Tongue (tissue), 2 donors: ENCODE measurements around the gene NEK6. TPM values are rescaled to one million over a fixed set of nuclear protein-coding genes. Genes with fewer than 3 reads are reported as not detected.
A peak's percentile ranks its signal among the peaks of the same experiment; 100 is the strongest.

Source experiments
- DNase-seq: peaks from one replicate; pipeline ENCODE4 v3.0.0-alpha.2; 2015
- total RNA-seq: library from RNA; depleted of rRNA; stranded (reverse); fragments of >200 nt; gene quantifications from one replicate; pipeline ENCODE4 v1.2.3, GENCODE V29; 2014

The NEK6 gene
- total RNA-seq, 1 donor from 2014 or later = 33.6 TPM

DNA sequence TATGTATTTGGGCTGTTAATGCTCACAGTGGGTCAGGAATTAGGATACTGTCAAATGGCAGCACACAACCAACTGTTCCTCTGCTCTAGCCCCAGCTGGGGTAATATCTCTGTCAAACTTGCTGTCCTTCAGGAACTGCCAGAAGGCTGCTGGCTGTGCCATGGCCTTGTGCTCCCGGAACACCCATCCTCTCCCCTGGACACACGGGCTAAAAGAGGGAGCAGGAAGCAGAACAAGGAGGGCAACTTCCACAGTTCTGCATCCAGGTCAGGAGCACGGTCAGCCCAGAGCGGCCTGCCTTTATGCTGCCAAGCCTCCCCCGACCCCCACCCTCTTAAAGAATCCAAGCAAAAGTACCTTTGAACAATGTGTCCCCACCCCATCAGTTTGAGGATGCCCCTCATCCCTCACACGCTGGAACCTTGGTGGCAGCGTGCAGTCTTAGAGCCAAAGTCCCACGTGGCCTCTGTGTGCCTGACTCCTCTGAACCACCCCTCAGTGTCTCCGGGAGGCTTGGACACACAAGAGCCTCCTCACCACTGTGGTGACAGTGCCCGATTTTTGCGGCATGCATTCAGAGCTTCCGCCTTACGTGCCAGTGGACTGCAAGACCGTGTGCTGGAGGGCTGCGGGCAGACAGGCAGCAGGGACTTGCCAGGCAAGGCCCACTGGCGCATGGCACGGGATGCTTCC is 96.7 kb downstream of the NEK6 start:
- no peak for DNase-seq

DNA sequence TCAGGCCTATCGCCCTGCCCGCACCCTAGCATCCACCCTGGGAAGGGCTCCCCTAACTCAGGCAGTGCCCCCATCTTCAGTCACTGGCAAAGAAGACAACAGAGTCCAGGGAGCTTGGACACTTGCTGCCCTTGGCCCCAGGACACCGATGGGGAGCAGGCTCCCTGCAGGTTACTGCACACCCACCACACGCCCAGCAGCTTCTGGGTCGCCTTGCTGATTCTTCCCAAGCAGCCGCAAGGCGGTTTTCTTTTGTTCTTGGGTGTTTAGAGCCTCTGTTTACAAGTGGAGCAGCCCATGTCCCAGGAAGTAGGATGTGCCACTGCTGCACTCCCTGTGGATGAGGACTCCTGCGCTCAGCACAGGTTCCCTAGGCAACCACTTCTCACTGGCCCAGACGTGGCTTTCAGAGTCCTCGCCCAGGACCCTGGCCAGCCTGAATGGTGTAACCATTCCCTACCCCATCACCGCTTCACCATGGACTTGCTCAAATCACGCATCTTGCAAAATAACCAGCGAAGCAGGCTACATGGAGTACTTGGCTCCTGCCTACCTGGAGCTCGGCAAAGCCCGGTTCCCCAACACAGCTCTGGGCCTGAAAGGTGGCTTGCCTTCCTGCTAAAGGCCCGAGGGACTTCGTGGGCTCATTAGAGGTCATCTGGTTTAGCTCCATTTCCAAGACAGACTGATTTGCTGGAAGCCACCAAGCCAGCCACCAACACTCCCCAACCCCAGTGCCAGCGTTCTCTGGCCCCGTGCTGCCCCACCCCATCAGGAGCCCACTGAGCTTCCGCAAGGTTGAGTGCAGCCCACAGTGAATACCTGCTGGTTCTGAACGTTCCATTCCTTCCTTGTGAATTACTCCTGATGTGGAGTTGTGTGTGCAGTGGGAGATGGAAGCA is 97.5 kb downstream of the NEK6 start:
- no peak for DNase-seq

DNA sequence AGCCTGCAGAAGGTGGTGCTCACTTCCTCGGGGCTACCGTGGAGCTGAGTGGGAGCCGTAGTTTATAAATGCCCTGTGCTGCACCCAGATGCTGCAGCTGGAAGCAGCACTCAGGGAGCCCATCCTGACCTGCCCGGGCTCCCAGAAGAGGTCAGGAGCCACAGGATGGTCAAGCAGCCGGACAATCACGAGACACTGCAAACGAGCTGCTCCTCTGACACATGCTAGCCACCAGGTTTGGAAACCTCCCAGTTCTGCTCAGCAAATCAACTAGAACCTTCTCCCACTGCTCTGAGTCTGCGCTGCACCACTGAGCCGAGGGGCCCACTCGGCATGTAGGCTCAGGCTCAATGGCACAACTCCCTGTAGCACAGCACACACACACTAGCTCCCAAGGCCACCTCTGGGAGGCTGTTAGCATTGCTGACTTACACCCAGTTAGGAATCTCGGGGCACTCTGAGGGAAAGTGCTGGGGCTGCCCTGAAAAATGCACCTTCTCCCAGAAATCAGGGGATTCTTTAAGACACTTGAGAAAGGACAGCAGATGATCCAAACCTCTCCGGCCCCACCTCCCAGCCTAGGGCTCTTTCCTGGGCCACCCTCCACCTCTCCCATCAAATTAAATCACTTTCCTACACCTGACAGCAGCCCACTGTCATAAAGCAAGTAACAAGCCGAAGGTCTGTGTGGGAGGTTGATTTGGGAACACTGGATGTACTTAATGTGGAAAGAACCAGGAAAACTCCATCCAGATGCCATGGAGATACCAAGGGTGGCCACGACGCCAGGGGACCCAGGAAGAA is 98.4 kb downstream of the NEK6 start:
- DNase-seq = no peak

DNA sequence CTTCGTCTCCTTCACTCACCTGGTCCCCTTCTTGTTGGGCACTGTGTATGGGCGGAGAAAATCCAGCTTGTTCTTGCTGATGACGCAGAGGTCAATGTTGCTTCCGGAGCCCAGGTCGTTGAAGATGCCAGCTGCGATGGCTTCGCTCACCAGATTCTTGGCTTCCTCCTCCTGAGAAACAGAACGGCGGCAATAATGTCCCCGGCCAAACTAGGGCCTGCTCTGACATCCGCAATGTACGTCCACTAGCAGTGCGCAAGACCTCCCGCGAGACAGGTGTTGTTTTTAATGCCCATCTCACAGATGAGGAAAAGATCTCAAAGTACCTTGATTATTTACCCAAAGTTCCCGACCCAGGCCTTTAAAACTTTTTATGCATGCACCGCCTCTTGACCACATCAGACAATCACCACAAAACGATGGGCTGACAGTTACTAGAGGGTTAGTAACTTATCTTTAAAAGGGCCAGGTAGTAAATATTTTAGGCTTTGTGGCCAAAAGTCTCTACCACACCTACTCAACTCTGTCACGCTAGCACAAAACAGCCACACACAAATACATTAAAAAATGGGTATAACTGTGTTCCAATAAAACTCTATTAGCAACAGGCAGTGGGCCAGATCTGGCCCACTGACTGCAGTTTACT is 99.1 kb downstream of the NEK6 start:
- no peak for DNase-seq

DNA sequence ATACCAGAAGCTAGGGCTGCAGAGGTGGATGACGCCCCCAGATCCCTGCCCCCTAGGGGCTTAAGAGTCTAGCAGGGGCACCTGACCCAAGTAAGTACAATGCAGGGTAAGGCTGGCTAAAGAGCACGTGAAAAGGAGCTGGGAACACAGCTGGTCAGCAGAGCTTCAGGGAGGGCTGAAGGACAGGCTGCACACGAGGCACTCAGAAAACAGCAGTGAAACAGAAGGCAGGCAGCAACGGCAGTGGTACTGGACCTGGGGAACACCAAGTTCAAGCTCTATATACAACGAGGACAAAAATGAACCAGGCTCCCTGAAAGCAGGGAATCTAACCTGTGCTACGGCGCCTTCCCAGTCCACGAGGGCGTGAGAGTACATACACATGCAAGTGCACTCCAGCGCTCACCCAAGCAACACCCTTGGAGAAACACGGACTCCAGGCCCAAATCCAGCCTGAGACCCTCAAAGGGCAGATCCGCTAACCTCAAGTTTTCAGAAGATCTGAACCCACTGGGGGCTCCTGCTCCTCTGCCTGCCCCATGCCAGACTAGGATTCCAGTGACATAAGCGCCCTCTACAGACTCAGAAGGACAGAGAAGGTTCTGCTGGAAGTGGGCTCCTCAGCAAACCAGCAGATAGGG is 100.1 kb downstream of the NEK6 start:
- no peak for DNase-seq

DNA sequence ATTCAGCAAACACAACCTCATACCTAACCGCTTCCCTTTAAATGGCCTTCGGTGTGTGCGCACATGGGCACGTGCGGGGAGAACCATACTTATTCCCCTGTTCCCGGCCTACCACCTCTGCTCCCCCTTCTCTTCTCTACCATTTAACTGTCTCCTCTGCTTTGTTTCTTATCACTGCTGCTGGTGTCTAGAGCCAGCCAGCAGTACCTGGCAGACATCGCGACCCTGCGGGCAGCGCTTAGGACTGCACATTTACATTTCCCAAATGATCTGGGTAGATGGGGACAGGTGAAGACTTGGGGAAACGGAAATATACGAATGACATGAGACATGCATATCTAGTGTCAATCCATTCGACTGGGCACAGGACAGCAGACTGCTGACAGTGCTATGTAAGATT is 100.9 kb downstream of the NEK6 start:
- DNase-seq = no peak

DNA sequence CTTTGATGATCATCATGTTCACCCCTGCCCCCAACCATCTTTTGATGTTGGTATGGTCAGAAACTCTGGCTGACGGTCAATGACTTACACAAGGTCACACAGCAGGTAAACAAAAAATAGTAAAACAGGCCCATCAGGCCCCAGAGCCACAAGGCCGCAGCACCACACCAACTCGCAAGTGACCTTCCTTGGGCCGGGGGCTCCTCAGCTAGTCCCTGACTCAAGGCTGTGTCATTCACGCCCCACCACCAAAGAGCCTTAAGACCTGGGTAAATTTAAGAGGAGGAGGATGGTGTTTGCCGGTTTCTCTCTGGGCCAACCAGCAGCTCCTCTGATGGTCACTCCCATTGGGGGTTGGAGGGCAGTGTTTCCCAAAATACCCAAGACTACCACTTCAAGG is 101.7 kb downstream of the NEK6 start:
- no peak for DNase-seq

DNA sequence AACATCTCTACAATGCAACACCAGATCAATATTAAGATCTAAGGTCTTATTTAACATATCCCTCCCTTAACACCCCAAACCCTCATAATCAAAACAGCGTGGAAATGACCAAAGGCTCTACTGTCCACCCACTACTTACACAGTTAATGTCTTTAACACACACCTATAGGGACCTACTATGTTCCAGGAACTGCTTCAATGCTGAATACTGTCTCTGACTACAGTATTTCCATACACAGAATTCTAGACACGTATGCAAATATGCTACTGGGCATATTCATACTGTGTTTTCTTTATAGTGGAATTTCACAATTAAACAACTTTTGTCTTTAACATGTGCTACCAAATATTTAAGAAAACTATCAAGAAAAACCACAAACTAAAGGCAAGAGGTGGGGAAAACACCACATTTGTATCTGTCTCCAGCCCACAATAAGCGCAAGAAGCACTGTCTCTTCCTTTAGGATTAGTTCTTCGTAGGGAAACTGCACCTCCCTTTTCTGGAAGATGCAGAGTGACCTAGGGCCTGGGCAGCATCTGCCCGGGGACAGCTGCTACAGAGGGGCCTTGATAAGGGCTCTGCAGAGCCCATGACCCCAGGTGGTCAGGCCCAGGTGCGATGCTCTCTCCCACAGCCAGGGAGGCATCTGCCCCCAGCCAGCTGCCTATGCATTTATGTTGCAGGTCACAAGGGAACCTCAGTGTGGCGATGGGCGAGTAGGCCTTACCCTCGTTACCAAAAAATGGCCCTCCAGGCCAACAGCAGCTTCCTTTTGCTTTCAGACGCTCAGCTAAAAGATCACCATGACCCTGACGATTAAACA is 102.3 kb downstream of the NEK6 start:
- DNase-seq = no peak

DNA sequence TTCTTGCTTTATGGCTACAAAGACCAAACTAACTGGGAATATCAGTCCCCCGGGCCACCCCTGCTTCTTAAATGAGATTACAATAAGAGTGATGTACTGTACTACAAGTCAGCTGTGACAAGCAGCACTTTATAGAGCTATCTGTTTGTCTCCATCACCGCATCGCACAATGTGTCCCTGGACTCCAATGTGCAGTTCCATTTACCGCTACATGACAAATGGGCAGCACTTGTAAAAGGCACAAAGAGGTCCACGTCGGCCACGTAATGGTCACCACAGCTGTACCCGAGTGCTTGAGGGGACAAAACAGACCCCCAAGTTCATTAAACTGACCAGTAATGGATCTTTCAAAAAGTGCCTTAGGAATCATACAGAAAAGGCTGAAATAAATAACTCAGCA is 103.4 kb downstream of the NEK6 start:
- DNase-seq = no peak

DNA sequence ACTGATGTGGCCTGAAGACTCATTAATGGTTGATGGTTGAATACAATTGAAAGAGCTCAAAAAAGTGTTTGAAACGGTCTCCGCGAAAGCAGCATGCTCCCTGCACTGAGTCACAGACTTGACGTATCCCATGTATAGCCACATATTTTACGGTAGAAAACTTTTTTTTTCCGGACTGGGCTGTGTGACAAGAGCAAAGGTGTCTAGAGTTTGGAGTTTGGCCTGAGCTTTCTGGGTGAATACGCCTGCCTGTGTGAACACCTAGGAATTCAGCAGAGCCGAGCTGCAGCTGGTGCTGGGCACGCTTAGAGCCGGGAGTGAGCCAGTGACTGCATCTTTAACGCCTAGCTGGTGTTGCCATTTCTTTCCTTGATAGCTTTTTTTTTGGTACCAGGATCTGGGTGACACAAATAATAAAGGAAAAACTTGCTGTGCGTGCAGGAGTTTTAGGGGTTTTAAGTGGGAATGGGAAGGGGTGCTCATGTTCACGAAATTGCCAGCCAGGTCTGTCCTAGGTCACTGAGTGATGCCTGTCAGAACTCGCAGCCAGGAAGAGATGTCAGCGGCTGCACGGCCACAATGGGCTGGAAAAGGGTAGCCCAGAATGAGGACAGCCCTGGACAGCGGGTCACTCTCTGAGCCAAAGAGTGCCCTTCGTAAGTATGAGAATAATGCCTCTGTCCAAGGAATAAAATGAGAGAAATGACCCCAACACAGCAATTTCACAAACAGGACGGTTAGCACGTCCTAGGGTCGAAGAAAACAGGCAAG is 105.8 kb downstream of the NEK6 start:
- DNase-seq = no peak

DNA sequence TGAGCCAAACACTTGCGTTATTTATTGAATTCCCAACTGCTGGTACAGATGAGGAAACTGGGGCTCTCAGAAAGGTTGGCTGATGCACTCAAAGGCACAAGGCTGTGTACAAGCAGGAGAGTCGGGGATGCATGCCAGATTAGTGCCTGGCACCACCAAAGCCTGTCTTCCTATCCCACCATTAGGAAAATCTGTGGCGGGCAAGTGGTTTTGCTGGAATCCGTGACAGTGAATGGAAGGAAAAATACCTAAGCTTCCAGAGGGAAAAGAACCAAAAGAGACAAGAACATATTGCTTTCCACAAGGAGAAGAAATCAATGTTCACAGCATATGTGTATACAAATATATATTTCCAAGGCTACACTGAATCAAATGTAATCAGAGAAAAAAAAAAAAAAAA is 106.4 kb downstream of the NEK6 start:
- no peak for DNase-seq

DNA sequence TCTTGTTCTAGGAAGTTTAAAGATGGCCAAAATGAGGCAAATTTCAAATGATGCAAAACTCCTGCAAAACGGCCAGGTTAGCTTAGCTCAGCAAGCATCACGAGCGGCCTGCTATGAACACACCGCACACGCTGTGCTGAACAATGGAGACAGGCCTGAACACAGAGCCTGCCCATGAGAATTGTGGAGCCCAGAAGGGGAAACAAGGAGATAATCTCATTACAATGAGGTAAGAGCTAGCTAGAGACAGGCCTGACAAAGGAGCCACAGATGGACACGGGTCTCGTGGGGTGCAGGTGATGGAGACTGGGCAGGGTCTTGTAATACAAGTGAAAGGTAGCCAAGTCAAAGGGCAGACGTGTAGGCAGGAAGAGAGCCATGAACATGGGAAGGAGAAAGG is 107.3 kb downstream of the NEK6 start:
- DNase-seq = no peak

DNA sequence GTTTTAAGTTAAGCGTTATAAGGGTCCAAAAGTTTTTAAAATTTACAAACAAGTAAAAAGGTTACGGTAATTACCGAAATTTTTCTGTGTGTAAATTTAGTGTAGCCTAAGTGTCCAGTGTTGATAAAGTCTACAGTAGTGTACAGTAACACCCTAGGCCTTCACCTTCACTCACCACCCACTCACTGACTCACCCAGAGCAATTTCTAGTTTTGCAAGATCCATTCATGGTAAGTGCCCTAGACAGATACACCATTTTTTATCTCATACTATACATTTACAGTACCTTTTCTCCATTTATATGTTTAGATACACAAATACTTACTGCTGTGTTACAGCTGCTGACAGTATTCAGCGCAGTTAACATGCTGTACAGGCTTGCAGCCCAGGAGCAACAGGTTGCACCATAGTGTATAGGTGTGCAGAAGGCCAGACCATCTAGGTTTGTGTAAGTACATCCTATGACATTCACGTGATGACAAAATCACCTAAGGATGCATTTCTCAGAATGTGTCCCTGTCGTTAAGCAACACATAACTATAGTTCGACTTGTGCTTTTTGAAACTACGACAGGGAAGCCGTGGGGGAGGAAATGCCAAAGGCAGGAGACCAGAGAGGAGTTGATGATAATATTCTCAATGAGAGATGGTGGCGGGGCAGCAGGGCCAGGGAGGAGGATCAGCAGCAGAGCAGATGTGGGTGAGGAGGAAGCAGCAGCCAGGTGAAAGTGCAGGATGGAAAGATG is 108.9 kb downstream of the NEK6 start:
- no peak for DNase-seq

DNA sequence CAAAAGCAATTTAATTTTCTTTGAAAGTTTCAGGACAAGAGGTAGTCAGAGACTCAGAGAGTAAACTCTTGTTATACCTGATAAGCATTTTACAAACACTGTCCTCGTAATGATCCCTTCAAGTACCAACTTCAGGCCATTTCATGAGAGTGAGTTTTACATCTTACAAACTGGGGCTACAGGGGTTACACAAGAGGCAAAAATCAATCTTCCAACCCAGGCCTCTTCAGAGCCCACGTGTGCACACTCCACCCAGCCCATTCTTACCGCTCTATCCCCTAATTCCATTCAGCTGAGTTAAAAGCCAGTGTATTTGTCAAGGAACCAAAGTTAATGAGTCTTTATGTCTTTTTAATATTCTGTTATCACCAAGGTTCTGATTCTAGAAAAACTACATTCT is 110.9 kb downstream of the NEK6 start:
- DNase-seq = no peak

DNA sequence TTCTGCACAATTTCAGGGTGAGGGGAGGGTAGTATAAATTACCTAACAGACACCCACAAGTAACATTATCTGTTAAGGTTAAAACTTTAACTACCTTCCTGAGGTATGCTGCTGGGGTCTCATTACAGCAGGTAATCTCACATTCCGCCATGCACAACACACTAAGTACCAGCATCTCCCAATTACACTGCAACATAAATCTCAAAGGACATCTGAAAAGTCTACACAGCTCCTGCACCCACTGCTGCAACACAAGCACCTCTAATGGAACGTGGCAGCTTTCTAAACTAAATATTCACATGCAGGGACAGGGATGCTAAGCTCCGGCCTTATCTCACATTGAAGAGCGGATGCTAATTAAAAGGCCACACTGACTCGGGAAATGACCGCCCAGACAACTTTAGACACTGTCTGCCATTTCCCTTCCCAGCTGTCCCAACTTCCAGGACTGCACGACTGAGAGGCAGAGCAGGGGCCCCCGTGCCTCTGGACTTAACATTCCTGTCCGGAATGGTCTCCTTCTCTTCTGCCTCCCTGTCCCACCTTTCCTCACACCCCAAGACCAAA is 111.6 kb downstream of the NEK6 start:
- DNase-seq = no peak

DNA sequence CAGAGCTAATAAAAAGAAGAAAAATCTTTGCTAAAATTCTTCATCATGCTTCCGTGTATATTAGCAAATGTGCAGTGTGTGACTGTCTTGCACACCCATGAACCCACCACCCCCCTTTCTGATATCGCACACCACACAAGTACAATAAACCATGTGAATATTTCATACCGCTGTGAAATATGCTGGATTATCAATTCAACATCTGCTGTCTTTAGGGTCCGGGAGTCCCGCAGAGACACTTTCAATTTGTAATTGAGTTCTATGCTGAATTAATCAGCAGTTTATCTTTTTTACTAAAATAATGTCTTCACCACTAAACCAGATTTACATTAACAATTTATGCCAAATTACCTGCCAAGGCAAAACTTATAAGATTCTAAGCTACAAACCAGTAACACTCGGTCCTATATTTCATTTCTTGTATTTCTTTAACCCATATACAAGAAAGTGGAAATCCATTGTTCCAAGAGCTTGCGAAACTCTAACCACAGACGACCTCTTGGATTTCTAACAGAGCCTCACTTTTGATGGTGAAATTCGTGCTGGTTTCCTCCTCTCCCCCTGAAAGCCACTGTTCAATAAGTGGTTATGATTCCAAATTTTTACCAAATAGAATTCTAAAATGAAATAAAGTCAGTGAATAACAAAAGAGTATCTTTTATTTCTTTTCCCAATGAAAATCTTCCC is 113.3 kb downstream of the NEK6 start:
- DNase-seq = no peak

DNA sequence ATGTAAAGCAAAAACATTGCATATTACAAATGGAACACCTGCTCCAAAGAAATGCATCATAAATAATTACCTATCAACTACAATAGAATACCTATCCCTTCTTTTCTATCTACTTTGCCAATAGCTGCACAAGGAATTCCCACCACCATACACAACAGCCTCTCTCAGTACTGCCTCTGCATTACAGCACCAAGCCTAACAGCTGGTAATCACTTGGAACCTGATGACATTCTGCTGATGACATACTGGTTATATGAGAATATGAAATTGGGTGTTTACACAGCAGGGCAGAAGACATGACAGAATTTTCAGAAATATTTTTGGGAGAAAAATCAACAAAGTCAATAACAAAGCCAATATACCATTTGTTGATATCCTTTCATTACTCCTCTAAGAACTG is 114.3 kb downstream of the NEK6 start:
- peak; percentile 48 for DNase-seq

DNA sequence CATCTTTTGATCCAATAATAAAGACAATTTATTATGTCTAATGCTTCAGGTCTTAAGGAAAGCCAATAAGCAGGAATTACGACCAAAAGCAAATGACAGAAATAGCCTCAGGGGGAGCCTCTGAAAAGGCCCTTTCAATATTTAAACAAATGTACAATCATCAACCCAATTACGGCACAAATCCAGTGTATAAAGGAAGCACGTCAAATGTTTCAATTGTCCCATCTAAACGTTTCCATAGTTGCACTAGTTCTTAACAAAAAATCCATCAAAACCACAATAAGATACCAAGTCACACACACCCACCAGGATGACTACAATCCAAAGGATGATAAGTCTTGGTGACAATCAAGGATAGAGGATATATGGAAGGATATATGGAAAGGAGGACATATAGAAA is 115.6 kb downstream of the NEK6 start:
- no peak for DNase-seq
